Stimulated activated CD4-positive, alpha-beta T cell treated with anti-CD3 and anti-CD28 coated beads, Interleukin-15, amount 100 ng/mL, for 24 hours (primary cell): ENCODE data around the gene ANP32A.

Experiments
- DNase-seq: peaks from one replicate; pipeline ENCODE4 v3.0.0-alpha.2; 2020

Gene ANP32A

DNA sequence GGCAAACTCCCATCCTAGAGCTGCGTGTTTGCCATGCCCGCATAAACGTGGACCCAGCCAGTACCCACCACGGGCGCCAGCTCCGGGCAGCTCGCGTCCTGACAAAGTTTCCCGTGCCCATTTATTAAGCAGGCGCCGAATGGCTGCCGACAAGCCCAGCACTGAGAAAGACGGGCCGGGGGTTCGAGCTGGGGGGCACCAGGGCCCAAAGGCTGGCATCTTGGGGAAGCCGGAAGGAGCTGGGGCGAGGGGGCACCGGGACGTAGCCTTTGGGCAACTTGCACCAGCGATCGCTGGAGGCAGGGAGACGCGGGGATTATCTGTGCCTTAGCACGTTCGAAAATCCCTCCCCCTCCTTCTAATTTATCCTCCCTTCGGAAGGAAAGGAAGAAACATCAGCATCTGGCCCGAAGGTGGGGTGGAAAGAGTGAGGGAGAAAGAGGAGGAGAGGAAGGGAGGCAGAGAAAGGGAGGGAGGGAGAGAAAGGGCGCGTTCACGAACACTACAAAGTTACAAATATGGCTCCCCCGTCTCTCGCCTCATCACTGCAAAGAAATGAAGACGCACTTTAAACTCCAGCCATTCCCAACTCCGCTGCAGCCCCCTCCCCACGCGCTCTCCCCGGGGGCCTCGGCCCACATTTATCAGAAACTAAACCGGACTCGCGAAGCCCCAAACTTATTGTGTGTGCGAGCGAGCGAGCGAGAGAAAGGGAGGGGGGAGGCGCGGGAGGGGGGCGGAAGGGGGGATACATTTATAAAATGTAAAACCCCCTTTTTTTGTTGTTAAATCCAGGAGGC lies 1.0 kb downstream of the ANP32A start:
- DNase-seq: peak; percentile 63

DNA sequence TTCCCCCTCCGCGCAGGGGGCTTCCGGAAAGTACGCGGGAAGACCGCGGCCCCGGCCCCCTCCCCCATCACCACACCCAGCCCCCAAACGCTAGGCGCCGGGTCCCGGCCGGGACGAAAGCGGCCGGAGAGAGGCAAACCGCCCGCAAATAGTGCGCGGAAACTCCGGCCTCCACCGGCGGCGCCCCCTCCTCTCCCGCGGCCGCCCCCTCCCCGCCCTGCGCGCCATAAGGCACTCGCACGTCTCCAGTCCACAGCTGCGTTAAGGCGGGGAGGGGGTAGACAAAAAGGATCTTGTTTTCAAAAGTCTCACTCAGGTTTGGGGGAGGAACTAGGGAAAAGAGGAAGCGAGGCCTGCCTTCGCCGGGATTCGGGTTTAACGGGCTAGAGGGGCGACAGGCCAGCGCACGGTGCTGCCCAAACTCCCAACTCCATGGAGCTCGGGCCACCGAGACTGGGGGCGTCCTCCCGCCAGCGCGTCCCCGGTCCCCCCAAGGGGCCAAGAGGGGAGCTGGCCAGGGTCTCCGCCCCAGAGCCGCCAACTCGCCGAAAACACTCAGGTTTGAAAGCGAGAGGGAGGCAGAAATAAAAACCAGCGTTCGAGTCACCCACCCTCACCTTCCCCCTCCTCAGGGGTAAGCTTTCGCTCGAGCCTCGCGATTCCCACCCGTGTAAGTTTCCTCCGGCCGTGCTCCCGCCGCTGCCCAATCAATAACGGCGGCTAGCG lies 1.8 kb downstream of the ANP32A start:
- peak; percentile 63 for DNase-seq

DNA sequence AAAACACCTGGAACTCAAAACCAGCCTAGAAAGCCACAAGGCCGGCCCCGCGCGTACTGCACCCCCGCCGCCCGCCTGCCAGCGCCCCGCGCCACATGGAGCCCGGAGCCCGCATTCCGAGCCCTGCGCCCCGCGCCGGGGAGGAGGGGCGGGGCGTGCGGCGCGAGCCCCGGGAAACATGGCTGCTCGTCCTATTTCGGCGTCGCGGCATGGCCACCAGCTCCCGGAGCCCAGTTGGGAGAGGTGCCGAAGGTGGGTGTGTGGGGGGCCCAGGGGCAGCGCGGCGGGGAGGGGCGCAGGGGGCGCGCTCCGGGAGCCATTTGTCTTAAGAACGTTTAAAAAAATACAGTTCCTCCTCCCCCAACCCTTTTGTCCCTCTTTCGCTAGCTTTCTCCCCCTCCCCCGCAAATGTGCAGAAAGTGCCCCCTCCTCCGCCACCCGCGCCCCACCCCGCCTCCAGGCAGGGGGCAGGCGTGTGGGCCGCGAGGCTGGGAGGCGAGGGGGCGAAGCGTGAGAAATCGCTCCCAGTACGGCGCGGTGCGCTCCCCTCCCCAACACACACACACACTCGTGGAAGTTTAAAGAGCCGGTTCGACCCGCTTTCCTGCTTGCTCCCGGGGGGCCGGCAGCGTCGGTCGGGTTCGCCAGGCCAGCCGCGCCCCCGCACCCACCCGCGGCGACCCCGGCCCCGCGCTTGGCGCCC lies 2.5 kb downstream of the ANP32A start:
- peak; percentile 79 for DNase-seq

DNA sequence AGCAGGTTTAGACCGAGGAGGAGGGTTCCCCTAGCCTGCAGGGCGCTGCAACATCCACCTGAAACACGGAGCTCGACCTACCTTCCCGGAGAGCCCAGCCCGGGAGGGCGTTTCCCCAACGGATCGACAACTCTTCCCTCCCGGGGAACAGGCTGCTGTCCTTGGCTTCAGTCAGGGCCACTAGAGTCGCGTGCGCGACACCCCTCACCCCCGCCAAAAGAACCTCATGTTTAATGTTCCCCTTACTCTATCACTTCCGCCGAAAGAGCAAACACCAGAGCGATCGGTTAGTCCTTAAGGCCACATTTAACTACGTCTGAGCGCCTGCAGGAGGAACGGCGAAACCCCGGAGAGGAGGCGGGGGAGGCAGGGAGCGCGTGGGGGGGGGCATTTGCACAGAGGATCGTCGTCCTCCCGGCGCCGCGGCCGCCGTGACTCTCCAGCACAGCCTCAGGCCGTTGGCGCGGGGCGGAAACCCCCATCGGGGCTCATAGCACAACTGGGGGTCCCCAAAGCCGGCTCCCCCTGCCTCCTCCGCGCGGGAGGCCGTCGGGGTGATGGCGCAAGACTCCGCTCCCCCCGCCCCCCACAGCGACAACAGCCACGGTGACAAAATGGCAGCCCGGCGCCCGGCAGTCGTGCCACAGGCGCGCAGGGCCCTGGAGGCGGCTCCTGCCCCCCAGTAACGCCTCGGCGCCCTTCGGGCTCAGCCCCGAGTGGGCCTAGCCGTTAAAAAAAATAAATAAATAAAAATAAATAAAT lies 3.2 kb downstream of the ANP32A start:
- DNase-seq: peak; percentile 80

DNA sequence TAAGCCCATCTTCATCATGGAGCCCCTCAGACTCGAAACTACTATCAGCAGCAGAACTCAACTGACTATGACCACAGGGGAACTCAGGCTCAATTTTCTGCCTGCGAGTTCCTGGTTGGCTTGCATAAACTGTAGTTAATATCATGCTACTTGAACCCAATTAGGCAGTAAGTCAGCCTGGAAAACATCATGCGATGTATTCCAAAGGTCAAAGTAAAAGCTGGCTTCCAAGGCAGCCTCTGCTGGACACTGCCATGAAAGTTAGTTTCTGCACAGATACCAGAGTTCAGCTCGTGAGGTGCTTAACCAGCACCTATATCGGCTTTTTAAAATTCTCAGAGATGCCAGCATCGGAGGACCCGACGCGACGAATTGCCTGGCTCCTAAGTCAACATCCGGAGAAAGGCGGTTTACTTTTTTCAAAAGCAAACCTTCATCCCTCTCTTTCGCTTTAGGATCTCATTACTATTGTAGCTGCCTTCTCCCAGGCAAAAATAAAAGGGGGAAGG lies 3.8 kb downstream of the ANP32A start:
- no peak for DNase-seq

DNA sequence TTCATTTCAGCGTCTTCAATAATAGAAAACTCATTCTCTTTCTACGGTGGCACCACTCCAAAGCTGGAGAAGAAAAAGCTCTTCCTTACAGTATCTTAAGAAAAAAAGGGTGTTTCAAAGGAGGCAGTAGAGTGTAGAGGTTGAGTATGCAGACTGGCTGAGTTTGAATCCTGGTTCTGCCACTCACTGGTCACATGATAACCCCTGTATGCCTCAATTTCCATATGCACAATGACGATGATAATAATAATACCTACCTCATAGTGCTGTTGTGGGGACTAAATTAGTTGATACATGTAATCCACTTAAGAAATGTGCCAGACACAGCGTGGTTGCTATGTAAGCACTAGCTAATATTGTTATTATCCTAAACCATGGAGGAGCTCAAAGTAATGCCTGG lies 4.5 kb downstream of the ANP32A start:
- DNase-seq: no peak

DNA sequence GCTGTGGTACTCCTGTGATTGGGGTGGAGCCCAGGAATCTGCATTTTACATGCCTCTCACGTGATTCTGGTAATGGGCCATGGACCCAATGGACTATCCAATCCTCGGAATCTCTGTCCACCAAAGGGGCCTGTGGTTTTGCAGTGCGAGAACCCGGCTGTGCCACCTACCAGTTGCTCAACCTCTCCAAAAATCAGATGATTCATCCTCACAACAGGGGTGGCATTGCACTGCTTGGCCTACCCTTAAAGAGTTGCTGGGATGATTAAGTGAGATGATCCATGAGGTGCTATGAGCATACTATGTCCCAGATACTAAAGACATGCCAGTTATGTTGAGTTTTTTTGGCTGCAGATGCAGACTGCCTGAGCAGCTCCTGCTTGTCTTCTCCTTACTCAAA lies 5.1 kb downstream of the ANP32A start:
- peak; percentile 14 for DNase-seq

DNA sequence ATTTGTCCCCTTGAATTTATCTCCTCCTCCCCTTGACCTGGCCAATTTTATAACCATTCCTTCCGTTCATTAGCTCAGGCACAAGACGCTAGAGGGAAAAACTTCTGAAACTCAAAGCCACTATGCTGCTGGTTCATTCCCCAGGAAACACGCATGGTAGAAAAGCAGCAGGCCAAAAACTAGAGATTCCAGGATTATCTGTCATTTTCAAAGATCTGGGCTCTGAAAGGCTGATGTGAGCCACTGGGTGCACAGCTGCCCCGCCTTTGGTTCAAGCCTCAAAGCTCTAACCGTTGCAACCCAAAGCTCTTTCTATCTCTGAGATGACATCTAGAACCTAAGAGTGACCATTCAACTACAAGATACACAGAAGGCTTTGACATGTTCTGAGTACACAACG lies 6.1 kb downstream of the ANP32A start:
- no peak for DNase-seq

DNA sequence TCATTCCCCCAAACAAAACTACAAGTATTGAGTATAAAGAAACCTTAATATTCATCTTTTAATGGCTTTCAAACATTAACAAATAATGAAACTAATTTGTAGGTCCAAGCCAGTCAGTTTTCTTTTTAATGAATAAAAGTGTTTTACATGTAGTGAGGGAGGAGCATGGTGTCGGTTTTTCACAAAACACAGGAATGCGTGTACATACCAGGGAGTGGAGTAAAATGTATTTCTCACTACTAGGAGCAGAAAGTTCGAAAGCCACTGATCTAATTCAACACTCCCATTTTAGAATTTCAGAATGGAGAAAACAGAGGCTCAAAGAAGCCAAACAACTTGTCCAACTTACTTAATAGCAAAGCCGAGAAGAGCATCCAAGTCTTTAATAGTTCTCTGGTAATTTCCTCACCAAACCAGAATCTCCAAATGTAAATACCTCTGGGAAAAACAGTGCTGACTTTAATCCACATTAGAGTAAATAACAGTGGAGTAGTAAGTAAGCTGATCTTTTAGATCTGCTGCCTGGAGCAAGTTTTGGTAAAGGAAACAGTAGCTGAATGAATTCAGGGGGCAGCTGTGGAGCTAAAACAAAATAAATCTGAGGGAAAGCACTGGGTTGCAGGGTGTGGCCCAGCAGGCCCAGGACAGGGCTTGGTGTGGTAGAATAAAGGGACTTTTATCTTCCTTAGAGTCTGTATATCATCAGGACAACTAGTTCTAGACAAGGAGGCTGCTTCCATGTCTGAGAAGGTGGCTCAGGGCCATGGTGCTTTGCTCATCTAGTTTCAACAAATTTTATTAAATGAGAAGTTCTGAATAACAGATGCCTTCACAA lies 7.9 kb downstream of the ANP32A start:
- no peak for DNase-seq

DNA sequence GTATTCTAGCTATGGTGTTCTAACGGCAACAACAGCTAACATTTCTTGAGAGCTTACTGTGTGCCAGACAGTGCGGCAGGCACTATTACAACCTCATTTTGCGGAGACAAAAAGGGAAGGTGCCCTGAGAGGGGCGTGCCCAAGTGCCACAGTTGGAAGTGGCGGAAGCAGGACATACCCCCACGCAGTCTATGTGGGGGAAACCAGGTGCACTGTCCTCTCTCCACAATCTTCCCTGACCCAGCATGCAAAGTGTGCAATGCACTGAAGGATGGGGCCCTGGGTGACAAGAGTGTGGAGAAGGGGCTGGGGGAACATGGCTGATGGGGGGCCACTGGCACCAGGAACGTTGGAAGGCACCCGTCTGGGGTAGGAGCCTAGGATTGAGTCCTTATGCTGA lies 8.6 kb downstream of the ANP32A start:
- DNase-seq: no peak

DNA sequence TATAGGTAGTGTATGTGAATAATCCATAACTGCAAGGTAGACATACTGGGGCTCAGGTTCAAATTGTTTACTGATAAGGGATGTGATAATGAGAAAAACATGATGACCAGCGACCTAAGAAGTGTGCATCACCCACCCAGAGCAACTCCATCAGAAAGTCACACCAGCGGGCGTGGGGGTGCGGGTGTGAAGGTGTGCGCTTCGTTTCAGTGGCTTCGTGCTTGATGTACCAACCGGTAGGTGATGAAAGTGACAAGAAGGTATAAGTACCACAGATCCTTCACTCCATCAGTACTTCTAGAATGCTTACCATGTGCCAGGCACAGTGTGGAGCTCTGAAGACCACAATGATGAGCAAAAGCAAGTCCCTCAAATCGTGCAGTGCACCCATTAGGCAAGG lies 11.2 kb downstream of the ANP32A start:
- no peak for DNase-seq

DNA sequence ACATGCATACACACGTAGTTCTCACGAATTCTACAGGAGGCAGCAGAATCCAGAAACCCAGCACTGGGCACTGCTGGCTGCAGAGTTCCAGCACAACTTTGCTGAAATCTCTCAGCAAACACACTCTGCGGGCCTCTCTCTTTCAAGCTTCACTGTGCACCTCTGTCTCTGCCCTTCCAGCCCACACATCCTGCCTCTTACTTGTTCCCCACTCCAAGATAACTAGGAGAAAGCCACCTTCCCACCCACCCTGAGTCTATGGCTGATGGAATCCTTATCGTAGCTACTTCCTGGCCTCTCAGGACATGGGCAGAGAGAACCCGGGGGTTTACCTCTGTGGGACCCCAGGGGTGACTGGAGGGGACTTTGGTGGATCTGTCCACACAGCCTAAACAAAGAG lies 11.9 kb downstream of the ANP32A start:
- no peak for DNase-seq

DNA sequence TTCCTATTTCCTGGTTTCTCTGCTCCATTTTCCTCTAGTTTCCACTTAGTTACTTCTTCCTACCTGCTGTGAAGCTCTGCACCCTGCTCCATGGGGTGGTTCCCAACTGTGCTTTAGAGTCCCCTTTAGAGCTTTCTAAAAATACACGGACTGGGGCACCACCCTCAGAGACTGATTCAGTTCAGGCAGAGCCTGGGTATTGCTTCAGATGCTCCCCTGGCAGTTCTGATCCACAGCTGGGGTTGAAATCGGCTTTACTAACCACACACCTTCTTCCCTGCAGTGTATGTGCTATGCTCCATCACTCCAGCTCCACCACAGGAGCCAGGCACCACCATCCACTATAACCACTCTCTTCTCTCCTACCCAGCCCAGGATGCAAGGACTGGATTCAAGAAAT lies 12.6 kb downstream of the ANP32A start:
- no peak for DNase-seq

DNA sequence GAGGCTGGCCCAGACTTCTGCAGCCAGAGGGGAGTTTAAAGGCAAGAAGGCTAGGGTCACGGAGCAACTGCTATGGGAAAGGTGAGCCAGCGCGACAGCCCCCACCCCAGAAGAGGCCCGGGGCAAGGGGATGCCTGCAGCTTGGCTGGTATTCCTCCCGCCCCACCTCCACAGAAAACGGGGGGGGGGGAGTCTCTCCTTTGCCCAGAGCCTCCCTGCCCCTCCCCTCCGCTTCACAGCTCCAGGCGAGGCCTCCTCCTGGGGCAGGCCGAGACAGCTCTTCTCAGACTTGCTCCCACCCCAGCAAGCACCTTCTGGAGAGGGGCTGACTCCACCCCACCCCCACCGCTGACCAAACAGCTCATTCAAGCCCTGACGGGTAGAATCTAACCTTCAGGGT lies 13.4 kb downstream of the ANP32A start:
- no peak for DNase-seq

DNA sequence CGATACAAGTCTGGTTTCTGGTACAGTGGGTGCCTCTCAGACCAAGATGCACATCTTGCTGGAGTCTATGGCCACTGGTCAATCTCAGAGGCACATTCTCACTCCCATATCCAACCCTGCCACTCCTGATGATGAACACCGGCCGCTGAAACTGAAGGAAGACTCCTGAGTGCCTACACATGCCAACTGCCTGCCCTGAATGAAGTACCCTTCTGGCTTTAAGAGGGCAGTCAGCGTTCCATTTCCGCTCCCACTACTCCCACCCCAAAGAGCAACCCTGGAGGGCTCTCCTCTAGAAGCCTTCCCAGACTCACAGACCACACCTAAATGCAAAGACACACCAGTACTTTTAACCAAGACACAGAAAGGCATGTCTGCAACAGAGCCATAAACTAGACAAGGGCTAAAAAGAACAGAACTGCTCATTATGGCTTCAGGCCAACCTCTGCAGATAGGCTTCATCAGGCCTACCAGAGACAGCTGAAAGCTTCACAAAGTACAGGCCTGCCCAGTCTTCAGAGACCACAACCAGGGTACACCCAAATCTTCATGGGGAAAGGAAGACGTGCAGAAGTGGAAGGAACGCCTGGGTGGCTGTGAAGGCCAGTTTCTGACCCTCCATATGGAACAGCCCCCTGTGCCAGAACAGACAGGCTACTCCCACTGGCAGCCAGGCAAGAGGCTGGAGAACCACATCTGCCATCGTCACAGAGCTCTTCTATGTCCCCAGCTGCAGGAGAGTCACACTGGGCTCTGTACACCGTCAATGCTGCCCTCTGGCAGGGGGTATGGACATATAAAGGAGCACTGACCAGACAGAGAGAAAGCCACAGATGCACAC lies 14.3 kb downstream of the ANP32A start:
- DNase-seq: no peak

DNA sequence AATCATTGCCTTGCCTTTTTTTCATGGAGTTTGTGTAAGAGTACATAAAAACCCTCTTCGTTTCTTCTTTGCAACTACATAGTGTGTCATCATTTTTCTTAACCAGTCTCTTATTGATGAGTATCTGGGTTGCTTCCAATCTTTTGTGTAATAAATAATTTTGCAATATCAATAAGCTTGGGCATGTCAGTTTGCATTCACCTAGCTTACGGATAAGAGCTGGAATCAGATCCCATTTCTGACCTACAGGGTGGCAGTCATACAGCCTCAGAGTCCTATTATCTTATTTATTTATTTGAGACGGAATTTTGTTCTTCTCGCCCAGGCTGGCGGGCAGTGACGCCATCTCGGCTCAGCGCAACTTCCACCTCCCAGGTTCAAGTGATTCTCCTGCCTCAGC lies 18.3 kb downstream of the ANP32A start:
- DNase-seq: no peak

DNA sequence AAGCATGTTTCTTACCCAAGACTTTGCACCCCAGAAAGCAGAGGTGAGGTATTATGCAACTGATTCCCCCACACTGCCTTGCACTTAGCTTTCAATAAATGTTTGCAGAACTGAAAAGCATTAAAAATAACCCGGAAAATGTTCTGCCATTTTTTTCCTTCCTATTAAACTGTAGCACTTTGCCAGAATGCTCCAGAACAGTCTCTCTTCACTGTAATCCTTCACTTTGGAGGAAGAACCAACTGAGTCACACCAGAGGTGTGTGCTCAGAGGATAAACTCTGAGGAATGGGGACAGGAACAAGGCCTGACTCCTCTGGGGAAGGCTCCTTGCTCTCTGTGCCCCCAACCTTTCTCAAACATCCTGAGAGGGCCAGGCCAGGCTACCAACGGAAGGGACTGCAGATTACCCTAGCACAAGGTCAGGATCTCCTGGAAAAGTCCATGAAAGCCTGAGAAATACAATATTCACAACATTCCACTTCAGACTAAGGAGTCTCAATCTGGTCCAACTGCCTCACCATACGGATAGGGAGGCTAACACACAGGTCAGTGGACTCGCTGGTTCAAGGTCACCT lies 19.0 kb downstream of the ANP32A start:
- no peak for DNase-seq

DNA sequence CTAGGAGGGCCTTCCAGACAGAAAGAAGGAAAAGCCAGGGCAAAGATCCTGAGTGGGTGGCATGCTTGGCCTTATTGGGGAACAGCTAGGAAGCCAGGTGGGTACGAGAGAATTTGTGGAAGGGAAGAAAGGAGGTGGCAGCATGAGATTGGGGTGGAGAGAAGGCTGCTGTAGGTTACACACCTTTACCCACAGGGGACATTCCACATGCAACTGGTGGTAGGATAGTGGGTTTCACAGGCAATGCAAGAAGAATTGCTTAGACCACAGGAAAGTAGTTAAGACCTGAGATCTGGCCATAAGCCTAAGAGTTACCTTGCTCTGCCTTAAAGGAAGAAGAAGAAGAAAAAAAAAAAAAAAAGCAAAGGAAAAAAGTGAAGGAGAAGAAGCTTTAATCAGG lies 19.8 kb downstream of the ANP32A start:
- no peak for DNase-seq

DNA sequence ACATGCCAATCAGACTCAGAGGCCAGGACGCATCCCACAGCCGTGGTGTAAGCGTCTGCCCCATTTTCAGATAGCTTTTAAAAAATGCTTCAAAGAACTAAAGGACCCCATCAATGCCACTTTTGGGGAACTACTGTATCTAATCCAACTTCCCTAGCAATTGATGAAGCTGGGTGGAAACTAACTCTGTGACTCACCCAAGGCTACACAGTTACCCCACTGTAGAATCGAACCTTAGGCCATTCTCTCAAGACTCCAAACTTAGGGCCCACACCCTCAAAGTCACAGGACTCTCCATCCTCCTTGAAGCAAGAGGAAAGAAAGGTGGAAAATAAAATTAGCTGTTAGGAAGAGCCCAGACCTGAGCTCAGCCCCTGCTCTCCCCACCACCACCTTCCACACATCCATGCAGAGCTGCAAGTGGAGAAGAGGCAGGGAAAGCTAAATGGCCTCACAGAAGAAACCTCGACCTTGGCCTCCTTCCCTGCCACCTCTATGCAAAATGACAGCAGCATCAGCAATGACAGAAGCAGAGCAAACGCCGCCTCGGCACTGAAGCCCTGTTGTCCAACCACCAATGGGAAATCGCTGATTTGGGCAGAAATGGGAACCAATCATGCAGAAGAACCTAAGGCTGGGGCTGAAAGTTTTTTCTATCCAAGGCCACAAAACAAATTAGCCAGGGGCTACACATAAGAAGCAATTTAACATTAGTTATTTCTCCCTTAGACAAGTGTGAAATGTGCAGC lies 22.2 kb downstream of the ANP32A start:
- DNase-seq: no peak
